ENCODE results near the gene TNC.

DNA sequence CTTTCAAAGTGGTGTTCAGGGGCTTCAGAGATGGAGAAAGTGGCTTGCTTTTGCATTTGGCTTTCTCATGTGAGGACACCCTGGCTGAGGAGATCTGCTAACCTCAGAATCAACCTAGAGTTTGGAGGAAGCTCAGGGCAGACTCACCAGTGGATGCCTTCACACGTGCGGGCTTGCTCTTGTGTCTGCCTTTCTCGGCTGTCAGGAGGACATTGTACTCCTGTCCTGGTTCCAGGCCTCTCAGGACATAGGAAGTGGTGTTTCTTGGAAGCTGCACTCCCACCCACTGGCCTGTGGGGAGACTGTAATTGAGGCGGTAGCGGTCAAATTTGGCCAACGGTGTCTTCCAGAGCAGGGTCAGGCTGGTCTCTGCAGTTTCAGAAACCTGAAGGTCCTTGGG is 44.5 kb downstream of the TNC start:
- TF ChIP-seq, protein P1, sequence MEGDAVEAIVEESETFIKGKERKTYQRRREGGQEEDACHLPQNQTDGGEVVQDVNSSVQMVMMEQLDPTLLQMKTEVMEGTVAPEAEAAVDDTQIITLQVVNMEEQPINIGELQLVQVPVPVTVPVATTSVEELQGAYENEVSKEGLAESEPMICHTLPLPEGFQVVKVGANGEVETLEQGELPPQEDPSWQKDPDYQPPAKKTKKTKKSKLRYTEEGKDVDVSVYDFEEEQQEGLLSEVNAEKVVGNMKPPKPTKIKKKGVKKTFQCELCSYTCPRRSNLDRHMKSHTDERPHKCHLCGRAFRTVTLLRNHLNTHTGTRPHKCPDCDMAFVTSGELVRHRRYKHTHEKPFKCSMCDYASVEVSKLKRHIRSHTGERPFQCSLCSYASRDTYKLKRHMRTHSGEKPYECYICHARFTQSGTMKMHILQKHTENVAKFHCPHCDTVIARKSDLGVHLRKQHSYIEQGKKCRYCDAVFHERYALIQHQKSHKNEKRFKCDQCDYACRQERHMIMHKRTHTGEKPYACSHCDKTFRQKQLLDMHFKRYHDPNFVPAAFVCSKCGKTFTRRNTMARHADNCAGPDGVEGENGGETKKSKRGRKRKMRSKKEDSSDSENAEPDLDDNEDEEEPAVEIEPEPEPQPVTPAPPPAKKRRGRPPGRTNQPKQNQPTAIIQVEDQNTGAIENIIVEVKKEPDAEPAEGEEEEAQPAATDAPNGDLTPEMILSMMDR (IDR thresholded peaks at IDR 0.05) = no peak
- TF ChIP-seq POLR2A (IDR thresholded peaks at IDR 0.05) = no peak
